Prostate gland (tissue), 2 donors: ENCODE results near the gene SEMA4F. TPM values are rescaled to one million over a fixed set of nuclear protein-coding genes. Genes with fewer than 3 reads are reported as not detected.
A peak's percentile ranks its signal among the peaks of the same experiment; 100 is the strongest.

Experiments used
- DNase-seq: peaks from one replicate; pipeline ENCODE4 v3.0.0-alpha.2; 2019; ENCODE audit warnings: low spot score
- H3K27ac ChIP-seq, 2 donors: fragments of 200-600 bp; sonication (generic); 2 replicates each; pipeline ENCODE4 v1.5.1; 2017 to 2019
- H3K27me3 ChIP-seq: fragments of 200-600 bp; sonication (generic); replicated peaks from 2 replicates; pipeline ENCODE4 v1.5.1; 2019; ENCODE audit not compliant: insufficient read depth
- H3K36me3 ChIP-seq, 2 donors: fragments of 200-600 bp; sonication (generic); 1 replicate in 1 of 2; 2 replicates in 1 of 2; pipeline versions ENCODE4 v1.5.1 to v1.8.1; 2017 to 2019
- H3K4me1 ChIP-seq: fragments of 200-600 bp; sonication (generic); replicated peaks from 2 replicates; pipeline ENCODE4 v1.5.1; 2019
- H3K4me3 ChIP-seq, 2 donors: fragments of 200-600 bp; sonication (generic); 2 replicates each; pipeline ENCODE4 v1.5.1; 2017 to 2019
- H3K9me3 ChIP-seq: fragments of 200-600 bp; sonication (generic); 2 replicates; pipeline ENCODE4 v1.5.1; 2017
- CTCF ChIP-seq, 4 experiments: fragments of 200-600 bp in 2 of 4; fragments of 450-650 bp in 2 of 4; sonication (generic) in 2 of 4; IDR thresholded peaks; 1 replicate in 3 of 4; 2 replicates in 1 of 4; pipeline ENCODE4 v1.5.1; 2016 to 2019; ENCODE audit warnings: antibody characterized with exemption in 4 of 4, mild to moderate bottlenecking in 2 of 4, moderate library complexity in 2 of 4
- POLR2A ChIP-seq: fragments of 450-650 bp; IDR thresholded peaks from one replicate; pipeline ENCODE4 v1.6.1; 2016; ENCODE audit warnings: antibody characterized with exemption, mild to moderate bottlenecking
- POLR2AphosphoS5 ChIP-seq: sonication (generic); formaldehyde crosslinking; IDR thresholded peaks from one replicate; pipeline ENCODE4 v1.6.1; 2017; ENCODE audit warnings: antibody characterized with exemption
- WGBS: methylation state at CpG from one replicate; pipeline ENCODE4 v1.1.5; 2018; 5-methylcytosine and 5-hydroxymethylcytosine counted together
- intact Hi-C: fragments of 100-400 bp; cut with DNase I; formaldehyde crosslinking; loops from one replicate; pipeline ENCODE4 v1.14.2; 2022
- total RNA-seq, 2 donors: library from RNA; depleted of rRNA; stranded (reverse); fragments of >200 nt; gene quantifications; one replicate each; pipeline ENCODE4 v1.1.0, GENCODE V29; 2016

Gene SEMA4F
- total RNA-seq, 2 donors from 2014 or later = 12.3 to 16.5 TPM

GRCh38 chr2:74715081-74715791 is 61.2 kb downstream of the SEMA4F start:
- TF ChIP-seq CTCF (IDR thresholded peaks at IDR 0.05) = peak; percentile 73 to 88 (median 85)
- TF ChIP-seq POLR2A = peak; percentile 25
- peak; percentile 59 for TF ChIP-seq POLR2AphosphoS5
- peak overlapping the region; percentile 29 to 38 for H3K4me3 ChIP-seq
- WGBS = under 1% methylated on average over 45 of the region's 56 CpGs
- no peaks in the 10 kb centered on the region for H3K9me3 ChIP-seq
- intact Hi-C loops = loop anchor here (1.0 kb wide), 1 partner anchor 161 kb away; no protein-coding TSS in a partner anchor
- no peaks in the 10 kb centered on the region for H3K27me3 ChIP-seq
- H3K4me1 ChIP-seq = no peaks in the 10 kb centered on the region
- DNase-seq = peak; percentile 69
- peak overlapping the region in 1 of 2 donors; percentile 29 for H3K27ac ChIP-seq
- H3K36me3 ChIP-seq = no peaks in the 10 kb centered on the region

- no peaks in the 10 kb centered on the region for H3K27me3 ChIP-seq
- H3K4me1 ChIP-seq = no peaks in the 10 kb centered on the region
- H3K27ac ChIP-seq = no peak overlapping the region
- peak overlapping the region in 1 of 2 donors; percentile 38 for H3K4me3 ChIP-seq
- no peaks in the 10 kb centered on the region for H3K9me3 ChIP-seq
- WGBS = 54% methylated on average over 6 of the region's 6 CpGs
- no peak for DNase-seq
- H3K36me3 ChIP-seq = no peaks in the 10 kb centered on the region
- intact Hi-C loops = loop anchor here (1.0 kb wide), 1 partner anchor 160 kb away; no protein-coding TSS in a partner anchor
- TF ChIP-seq POLR2A = no peak
- TF ChIP-seq CTCF (IDR thresholded peaks at IDR 0.05) = no peak
- TF ChIP-seq POLR2AphosphoS5 = no peak
Measured at GRCh38 chr2:74715880-74716279, 61.8 kb downstream of the SEMA4F start.

- no peaks in the 10 kb centered on the region for H3K27me3 ChIP-seq
- H3K27ac ChIP-seq = no peak overlapping the region
- intact Hi-C loops = no loop called here
- no peaks in the 10 kb centered on the region for H3K4me1 ChIP-seq
- DNase-seq = no peak
- no peaks in the 10 kb centered on the region for H3K9me3 ChIP-seq
- 46% methylated on average over 2 of the region's 2 CpGs for WGBS
- TF ChIP-seq POLR2AphosphoS5 (no peak), POLR2A (no peak), CTCF (IDR thresholded peaks at IDR 0.05) (no peak)
- H3K36me3 ChIP-seq = no peaks in the 10 kb centered on the region
- H3K4me3 ChIP-seq = no peak overlapping the region
Measured at GRCh38 chr2:74719066-74719465, 65.0 kb downstream of the SEMA4F start.

GRCh38 chr2:74721316-74721715 is 67.3 kb downstream of the SEMA4F start:
- TF ChIP-seq POLR2A (no peak), CTCF (IDR thresholded peaks at IDR 0.05) (no peak), POLR2AphosphoS5 (no peak)
- intact Hi-C loops = no loop called here
- Histone ChIP-seq H3K36me3 (no peaks in the 10 kb centered on the region), H3K27me3 (no peaks in the 10 kb centered on the region), H3K4me1 (no peaks in the 10 kb centered on the region), H3K9me3 (no peaks in the 10 kb centered on the region), H3K4me3 (no peak overlapping the region), H3K27ac (no peak overlapping the region)
- no peak for DNase-seq

GRCh38 chr2:74724496-74724895 is 70.4 kb downstream of the SEMA4F start:
- no peak overlapping the region for H3K27ac ChIP-seq
- H3K36me3 ChIP-seq = no peaks in the 10 kb centered on the region
- intact Hi-C loops = no loop called here
- WGBS = 85% methylated on average over 4 of the region's 4 CpGs
- H3K9me3 ChIP-seq = no peaks in the 10 kb centered on the region
- no peaks in the 10 kb centered on the region for H3K4me1 ChIP-seq
- no peak overlapping the region for H3K4me3 ChIP-seq
- TF ChIP-seq CTCF (IDR thresholded peaks at IDR 0.05) (no peak), POLR2AphosphoS5 (no peak)
- DNase-seq = no peak
- no peaks in the 10 kb centered on the region for H3K27me3 ChIP-seq
